ENCODE data around the gene OR5D13. TPM values are rescaled to one million over a fixed set of nuclear protein-coding genes. Genes with fewer than 3 reads are reported as not detected.

The OR5D13 gene, protein sequence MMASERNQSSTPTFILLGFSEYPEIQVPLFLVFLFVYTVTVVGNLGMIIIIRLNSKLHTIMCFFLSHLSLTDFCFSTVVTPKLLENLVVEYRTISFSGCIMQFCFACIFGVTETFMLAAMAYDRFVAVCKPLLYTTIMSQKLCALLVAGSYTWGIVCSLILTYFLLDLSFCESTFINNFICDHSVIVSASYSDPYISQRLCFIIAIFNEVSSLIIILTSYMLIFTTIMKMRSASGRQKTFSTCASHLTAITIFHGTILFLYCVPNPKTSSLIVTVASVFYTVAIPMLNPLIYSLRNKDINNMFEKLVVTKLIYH
- not detected in 2 replicates for total RNA-seq (2014; rRNA removed; shearing (Covaris generic))

DNA sequence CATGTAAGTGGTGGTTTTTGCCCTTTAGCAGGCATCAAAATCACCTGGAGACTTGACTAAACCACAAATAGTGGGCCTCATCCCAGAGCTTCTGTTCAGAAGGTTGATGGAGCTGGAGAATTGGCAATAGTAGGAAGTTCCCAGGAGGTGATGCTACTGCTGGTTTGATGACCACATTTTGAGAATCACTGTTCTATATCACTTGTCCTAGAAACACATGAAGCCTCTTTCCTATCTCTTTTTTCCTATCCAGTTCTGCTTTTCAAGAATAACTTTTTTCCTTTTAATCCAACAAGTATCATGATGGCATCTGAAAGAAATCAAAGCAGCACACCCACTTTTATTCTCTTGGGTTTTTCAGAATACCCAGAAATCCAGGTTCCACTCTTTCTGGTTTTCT is at the start of gene OR5D13:
Gene OR5D13 (plus strand): TSS at position 301 of the 400 bp plus-strand sequence. CDS start 0 bp downstream, at position 301.

DNA sequence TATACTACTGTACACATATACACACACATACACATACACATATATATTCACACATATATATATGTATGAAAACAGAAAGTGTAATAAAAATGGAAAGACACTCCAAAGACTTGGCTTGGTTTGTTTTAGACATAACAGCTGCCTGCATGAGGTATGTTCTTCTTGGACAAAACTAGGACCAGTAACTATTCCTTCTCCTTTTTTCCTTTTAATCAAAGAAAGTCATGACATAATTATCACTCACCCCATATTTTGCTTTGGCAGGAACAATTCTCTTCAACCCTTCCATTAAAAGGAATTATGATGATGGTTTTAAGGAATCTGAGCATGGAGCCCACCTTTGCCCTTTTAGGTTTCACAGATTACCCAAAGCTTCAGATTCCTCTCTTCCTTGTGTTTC is 22.0 kb downstream of the OR5D13 start, which contains the start of gene OR5D14:
Gene OR5D14 (plus strand): TSS at position 301 of the 400 bp plus-strand sequence. CDS start 0 bp downstream, at position 301.

DNA sequence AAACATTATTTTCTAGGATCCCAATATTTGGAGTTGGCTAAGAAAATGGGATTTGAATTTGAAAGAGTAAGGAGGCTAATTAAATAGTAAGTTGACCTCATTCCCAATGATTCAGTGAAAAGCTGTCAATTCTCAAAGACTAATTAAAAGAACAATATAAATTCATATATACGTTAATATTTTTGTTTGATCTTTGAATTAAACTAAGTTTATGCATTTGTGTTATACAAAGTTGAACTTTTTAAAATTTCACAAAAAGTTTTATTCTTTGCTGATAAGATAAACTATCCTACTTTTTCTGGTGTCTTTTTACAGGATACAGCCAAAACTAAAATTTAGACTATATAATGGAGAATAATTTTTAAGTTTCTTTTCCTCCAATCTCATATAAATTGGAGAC is 37.8 kb downstream of the OR5D13 start, which contains the start of gene OR5L1:
Gene OR5L1 (plus strand): TSS at position 301 of the 400 bp plus-strand sequence. CDS start 100 bp downstream, outside the sequence.

DNA sequence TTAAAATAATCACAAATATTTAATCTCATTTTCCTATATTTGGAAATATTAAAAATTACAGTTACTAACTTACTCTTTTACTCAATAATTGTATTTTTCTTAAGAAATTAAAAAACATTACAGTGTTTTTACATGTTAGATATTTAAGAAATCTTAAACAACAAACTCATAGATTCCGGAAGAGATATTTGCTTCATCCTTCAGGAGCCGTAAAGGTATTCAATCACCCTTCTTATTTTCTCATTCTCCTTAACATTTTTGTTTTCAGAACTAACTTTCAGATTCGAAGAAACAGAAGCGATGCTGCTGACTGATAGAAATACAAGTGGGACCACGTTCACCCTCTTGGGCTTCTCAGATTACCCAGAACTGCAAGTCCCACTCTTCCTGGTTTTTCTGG is 46.1 kb downstream of the OR5D13 start, which contains the start of gene OR5D18:
Gene OR5D18 (plus strand): TSS at position 301 of the 400 bp plus-strand sequence. CDS start 0 bp downstream, at position 301.

Other genes with a start within 250 kb of the OR5D13 start
- not detected in 2 replicates for gene OR4C15, start 219.0 kb upstream of the OR5D13 start, total RNA-seq (2014; rRNA removed; shearing (Covaris generic))
- gene OR4C16, start 201.3 kb upstream of the OR5D13 start, total RNA-seq (2014; rRNA removed; shearing (Covaris generic)) = not detected in 2 replicates
- gene OR4C11, start 165.8 kb upstream of the OR5D13 start, total RNA-seq (2014; rRNA removed; shearing (Covaris generic)) = not detected in 2 replicates
- not detected in 2 replicates for gene OR4P4, start 138.3 kb upstream of the OR5D13 start, total RNA-seq (2014; rRNA removed; shearing (Covaris generic))
- gene OR4S2, start 125.1 kb upstream of the OR5D13 start, total RNA-seq (2014; rRNA removed; shearing (Covaris generic)) = not detected in 2 replicates
- not detected in 2 replicates for gene OR4C6, start 111.2 kb upstream of the OR5D13 start, total RNA-seq (2014; rRNA removed; shearing (Covaris generic))
- gene OR5D14, start 22.1 kb downstream of the OR5D13 start, total RNA-seq (2014; rRNA removed; shearing (Covaris generic)) = not detected in 2 replicates
- not detected in 2 replicates for gene OR5L1, start 37.9 kb downstream of the OR5D13 start, total RNA-seq (2014; rRNA removed; shearing (Covaris generic))
- not detected in 2 replicates for gene OR5D18, start 46.2 kb downstream of the OR5D13 start, total RNA-seq (2014; rRNA removed; shearing (Covaris generic))
- not detected in 2 replicates for gene OR5L2, start 53.8 kb downstream of the OR5D13 start, total RNA-seq (2014; rRNA removed; shearing (Covaris generic))
- not detected in 2 replicates for gene OR5D16, start 65.3 kb downstream of the OR5D13 start, total RNA-seq (2014; rRNA removed; shearing (Covaris generic))
- 1.0 and 1.2 TPM in 2 replicates for gene TRIM51, start 109.9 kb downstream of the OR5D13 start, total RNA-seq (2014; rRNA removed; shearing (Covaris generic))
- not detected in 2 replicates for gene OR5W2, start 141.1 kb downstream of the OR5D13 start, total RNA-seq (2014; rRNA removed; shearing (Covaris generic))
- not detected in 2 replicates for gene OR5I1, start 163.0 kb downstream of the OR5D13 start, total RNA-seq (2014; rRNA removed; shearing (Covaris generic))
- gene OR10AG1, start 196.5 kb downstream of the OR5D13 start, total RNA-seq (2014; rRNA removed; shearing (Covaris generic)) = not detected in 2 replicates
- not detected in 2 replicates for gene OR5F1, start 221.2 kb downstream of the OR5D13 start, total RNA-seq (2014; rRNA removed; shearing (Covaris generic))